Breast epithelium (tissue), 4 donors: Measurements from ENCODE around the gene GRWD1. TPM values are rescaled to one million over a fixed set of nuclear protein-coding genes. Genes with fewer than 3 reads are reported as not detected.

ENCODE experiments used
- DNase-seq, 2 donors: peaks; one replicate each; pipeline ENCODE4 v3.0.0-alpha.2; 2019; ENCODE audit warnings: low spot score in 2 of 2
- H3K27ac ChIP-seq, 2 donors: fragments of 200-600 bp; sonication (generic) in 1 of 2; one replicate each; pipeline ENCODE4 v1.5.1; 2016 to 2019; ENCODE audit warnings: mild to moderate bottlenecking in 1 of 2
- H3K27me3 ChIP-seq, 2 donors: fragments of 200-600 bp; sonication (generic) in 1 of 2; one replicate each; pipeline versions ENCODE4 v1.5.1 to v1.6.0; 2017 to 2019; ENCODE audit warnings: control low read depth in 1 of 2, mild to moderate bottlenecking in 1 of 2
- H3K36me3 ChIP-seq: fragments of 200-600 bp; one replicate; pipeline ENCODE4 v1.5.1; 2019
- H3K4me1 ChIP-seq, 2 donors: fragments of 200-600 bp; sonication (generic); one replicate each; pipeline ENCODE4 v1.5.1; 2016 to 2019; ENCODE audit warnings: control low read depth in 1 of 2
- H3K4me3 ChIP-seq, 3 donors: fragments of 200-600 bp; sonication (generic); 1 replicate in 2 of 3; 2 replicates in 1 of 3; pipeline ENCODE4 v1.5.1; 2016 to 2019; ENCODE audit warnings: mild to moderate bottlenecking in 3 of 3, moderate library complexity in 2 of 3
- H3K9me3 ChIP-seq, 2 donors: fragments of 200-600 bp; sonication (generic) in 1 of 2; one replicate each; pipeline ENCODE4 v1.5.1; 2016 to 2019; ENCODE audit warnings: control low read depth in 1 of 2
- CTCF ChIP-seq, 3 donors: fragments of 450-650 bp; IDR thresholded peaks; one replicate each; pipeline ENCODE4 v1.5.1; 2016 to 2017; ENCODE audit warnings: antibody characterized with exemption in 3 of 3, mild to moderate bottlenecking in 3 of 3, moderate library complexity in 3 of 3
- POLR2A ChIP-seq: fragments of 450-650 bp; IDR thresholded peaks from one replicate; pipeline ENCODE4 v1.6.1; 2016; ENCODE audit warnings: antibody characterized with exemption, mild to moderate bottlenecking, moderate library complexity
- POLR2AphosphoS5 ChIP-seq, 3 donors: sonication (generic); formaldehyde crosslinking; IDR thresholded peaks; one replicate each; pipeline ENCODE4 v1.6.1; 2017; ENCODE audit warnings: antibody characterized with exemption in 3 of 3
- intact Hi-C: fragments of 100-400 bp; cut with DNase I; formaldehyde crosslinking; loops from one replicate; pipeline ENCODE4 v1.15.1; 2023; ENCODE audit warnings: low total_unique reads
- total RNA-seq, 3 donors: library from RNA; depleted of rRNA; stranded (reverse); fragments of >200 nt; gene quantifications; one replicate each; pipeline ENCODE4 v1.1.0, GENCODE V29; 2016

The GRWD1 gene
- total RNA-seq, 3 donors from 2014 or later, result 25.0 to 35.4 (median 30.1) TPM

GRCh38 chr19:48480183-48480557 is 34.4 kb downstream of the GRWD1 start:
- Histone ChIP-seq H3K27ac (peak overlapping the region; percentile 80 to 89), H3K27me3 (no peaks in the 10 kb centered on the region), H3K36me3 (no peaks in the 10 kb centered on the region), H3K9me3 (no peaks in the 10 kb centered on the region), H3K4me3 (peak overlapping the region; percentile 52 to 69 (median 53)), H3K4me1 (no peaks in the 10 kb centered on the region)
- intact Hi-C loops, result no loop called here
- DNase-seq, result no peak
- TF ChIP-seq POLR2AphosphoS5 (IDR thresholded peaks at IDR 0.05), result peak in 1 of 3 donors; percentile 4
- no peak for TF ChIP-seq CTCF (IDR thresholded peaks at IDR 0.05)

GRCh38 chr19:48480558-48481500 is 35.0 kb downstream of the GRWD1 start:
- Histone ChIP-seq H3K36me3 (no peaks in the 10 kb centered on the region), H3K4me1 (no peaks in the 10 kb centered on the region), H3K27ac (peak overlapping the region; percentile 80 to 89), H3K27me3 (no peaks in the 10 kb centered on the region), H3K4me3 (peak overlapping the region; percentile 52 to 69 (median 53)), H3K9me3 (no peaks in the 10 kb centered on the region)
- intact Hi-C loops, result no loop called here
- TF ChIP-seq POLR2A, result no peak
- TF ChIP-seq POLR2AphosphoS5 (IDR thresholded peaks at IDR 0.05), result no peak
- no peak for TF ChIP-seq CTCF (IDR thresholded peaks at IDR 0.05)
- DNase-seq, result no peak

GRCh38 chr19:48481846-48482639 is 36.3 kb downstream of the GRWD1 start:
- H3K27me3 ChIP-seq, result no peaks in the 10 kb centered on the region
- DNase-seq, result no peak
- no peaks in the 10 kb centered on the region for H3K36me3 ChIP-seq
- intact Hi-C loops, result no loop called here
- H3K9me3 ChIP-seq, result no peaks in the 10 kb centered on the region
- no peaks in the 10 kb centered on the region for H3K4me1 ChIP-seq
- no peak overlapping the region for H3K4me3 ChIP-seq
- TF ChIP-seq CTCF (IDR thresholded peaks at IDR 0.05) (no peak), POLR2AphosphoS5 (IDR thresholded peaks at IDR 0.05) (no peak), POLR2A (no peak)
- H3K27ac ChIP-seq, result peak overlapping the region; percentile 51 to 67

GRCh38 chr19:48483301-48483700 is 37.5 kb downstream of the GRWD1 start:
- Histone ChIP-seq H3K27me3 (no peaks in the 10 kb centered on the region), H3K36me3 (no peaks in the 10 kb centered on the region), H3K4me3 (no peak overlapping the region), H3K27ac (no peak overlapping the region), H3K4me1 (peaks cover 3 to 5% of the 10 kb centered on the region in 2 donors), H3K9me3 (no peaks in the 10 kb centered on the region)
- no peak for DNase-seq
- intact Hi-C loops, result no loop called here
- TF ChIP-seq POLR2AphosphoS5 (IDR thresholded peaks at IDR 0.05) (no peak), CTCF (IDR thresholded peaks at IDR 0.05) (no peak), POLR2A (no peak)
